H1 (cell line): ENCODE data around the gene HIPK3.

ENCODE experiments used
- CEBPB ChIP-seq: IDR thresholded peaks from 2 replicates; pipeline ENCODE4 v1.6.1; 2012; ENCODE audit warnings: low read depth, low read length
- EGR1 ChIP-seq: IDR thresholded peaks from 2 replicates; pipeline ENCODE4 v1.6.1; 2011; ENCODE audit warnings: low read depth, low read length, borderline replicate concordance
- HDAC6 ChIP-seq: IDR thresholded peaks from one replicate; pipeline ENCODE4 v1.7.1; 2012; ENCODE audit warnings: low read depth, mild to moderate bottlenecking, inconsistent platforms, low read length, moderate library complexity
- JUND ChIP-seq: IDR thresholded peaks from 2 replicates; pipeline ENCODE4 v1.6.1; 2011; ENCODE audit warnings: mild to moderate bottlenecking, improper control_type of control experiment, low read length
- POLR2A ChIP-seq, 2 experiments: IDR thresholded peaks; 1 replicate in 1 of 2; 2 replicates in 1 of 2; pipeline ENCODE4 v1.6.1; 2011; ENCODE audit warnings: low read depth in 2 of 2, low read length in 2 of 2, mild to moderate bottlenecking in 2 of 2; ENCODE audit errors: control extremely low read depth in 1 of 2
- RNF2 ChIP-seq: fragments of 200-900, 300-1000 bp; sonication (generic); IDR thresholded peaks from 2 replicates; pipeline ENCODE4 v1.7.1; 2016; ENCODE audit warnings: borderline replicate concordance, low read depth, mild to moderate bottlenecking, antibody characterized with exemption, low read length; ENCODE audit not compliant: poor library complexity, severe bottlenecking; ENCODE audit errors: missing control alignments
- SAP30 ChIP-seq: fragments of 300-600 bp; sonication (generic); IDR thresholded peaks from 2 replicates; pipeline ENCODE4 v1.7.1; 2012; ENCODE audit warnings: low read length, moderate library complexity, mild to moderate bottlenecking, inconsistent platforms; ENCODE audit not compliant: insufficient read depth, insufficient replicate concordance
- TEAD4 ChIP-seq: IDR thresholded peaks from 2 replicates; pipeline ENCODE4 v1.6.1; 2012; ENCODE audit warnings: low read depth, low read length, inconsistent platforms, mixed read lengths
- TF ChIP-seq, protein P1 (sequence below): IDR thresholded peaks from 2 replicates; pipeline ENCODE4 v1.6.1; 2012; ENCODE audit warnings: inconsistent platforms
- TF ChIP-seq, protein P2 (sequence below), 3 experiments: IDR thresholded peaks; 1 replicate in 2 of 3; 2 replicates in 1 of 3; pipeline versions ENCODE4 v1.5.1 to v1.6.1; 2011; ENCODE audit warnings: low read length in 3 of 3, mild to moderate bottlenecking in 3 of 3, inconsistent platforms in 2 of 3, low read depth in 1 of 3, moderate library complexity in 1 of 3; ENCODE audit not compliant: insufficient read depth in 1 of 3; ENCODE audit errors: control extremely low read depth in 1 of 3

DNA sequence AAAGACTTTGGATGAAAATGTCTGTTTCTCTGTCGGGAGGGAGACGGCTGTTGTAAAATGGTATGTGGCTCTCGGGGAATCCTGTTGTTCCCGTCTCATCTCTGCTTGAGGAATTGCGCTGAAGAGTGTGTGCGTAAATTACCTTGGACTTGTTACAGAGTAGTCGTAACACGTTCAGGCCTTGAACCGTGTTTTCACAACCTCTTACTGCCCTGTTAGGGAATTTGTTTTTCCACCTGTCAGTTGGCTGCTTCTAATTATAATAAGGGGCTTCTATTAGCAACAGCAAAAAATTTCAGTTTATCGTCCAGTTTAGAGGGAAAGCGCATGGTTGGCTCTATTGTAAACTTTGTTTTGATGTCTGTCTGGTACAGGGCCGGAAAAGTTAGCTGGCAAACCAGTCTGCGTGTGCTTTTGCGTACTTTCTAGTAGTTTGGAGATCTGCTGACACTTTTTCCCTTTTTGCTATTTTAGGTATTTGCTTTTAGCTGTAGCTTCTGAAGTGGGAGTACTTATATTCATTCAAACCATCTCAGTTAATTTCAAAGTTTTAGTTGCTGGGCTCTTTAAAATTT, 1.5 kb downstream of the HIPK3 start:
- TF ChIP-seq TEAD4 (no peak), CEBPB (no peak), HDAC6 (no peak), SAP30 (no peak), JUND (no peak), POLR2A (IDR thresholded peaks at IDR 0.05; ENCODE audit: control extremely low read depth in 1 of 2, low read depth in 2 of 2, low read length in 2 of 2) (no peak), EGR1 (no peak), RNF2 (no peak)
- TF ChIP-seq, protein P1, sequence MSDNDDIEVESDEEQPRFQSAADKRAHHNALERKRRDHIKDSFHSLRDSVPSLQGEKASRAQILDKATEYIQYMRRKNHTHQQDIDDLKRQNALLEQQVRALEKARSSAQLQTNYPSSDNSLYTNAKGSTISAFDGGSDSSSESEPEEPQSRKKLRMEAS, result no peak
- TF ChIP-seq, protein P2, sequence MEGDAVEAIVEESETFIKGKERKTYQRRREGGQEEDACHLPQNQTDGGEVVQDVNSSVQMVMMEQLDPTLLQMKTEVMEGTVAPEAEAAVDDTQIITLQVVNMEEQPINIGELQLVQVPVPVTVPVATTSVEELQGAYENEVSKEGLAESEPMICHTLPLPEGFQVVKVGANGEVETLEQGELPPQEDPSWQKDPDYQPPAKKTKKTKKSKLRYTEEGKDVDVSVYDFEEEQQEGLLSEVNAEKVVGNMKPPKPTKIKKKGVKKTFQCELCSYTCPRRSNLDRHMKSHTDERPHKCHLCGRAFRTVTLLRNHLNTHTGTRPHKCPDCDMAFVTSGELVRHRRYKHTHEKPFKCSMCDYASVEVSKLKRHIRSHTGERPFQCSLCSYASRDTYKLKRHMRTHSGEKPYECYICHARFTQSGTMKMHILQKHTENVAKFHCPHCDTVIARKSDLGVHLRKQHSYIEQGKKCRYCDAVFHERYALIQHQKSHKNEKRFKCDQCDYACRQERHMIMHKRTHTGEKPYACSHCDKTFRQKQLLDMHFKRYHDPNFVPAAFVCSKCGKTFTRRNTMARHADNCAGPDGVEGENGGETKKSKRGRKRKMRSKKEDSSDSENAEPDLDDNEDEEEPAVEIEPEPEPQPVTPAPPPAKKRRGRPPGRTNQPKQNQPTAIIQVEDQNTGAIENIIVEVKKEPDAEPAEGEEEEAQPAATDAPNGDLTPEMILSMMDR (IDR thresholded peaks at IDR 0.05; ENCODE audit: control extremely low read depth in 1 of 3, insufficient read depth in 1 of 3, low read depth in 1 of 3, low read length in 3 of 3), result no peak
